22Rv1 (cell line): Measurements from ENCODE around the gene RAB20.

Source experiments
- ZFX ChIP-seq: fragments of 450-650 bp; IDR thresholded peaks from 2 replicates; pipeline ENCODE4 v1.6.1; 2017; ENCODE audit warnings: antibody characterized with exemption, borderline replicate concordance
- TF ChIP-seq, protein P1 (sequence below): fragments of 450-650 bp; IDR thresholded peaks from 2 replicates; pipeline ENCODE4 v1.5.1; 2017; ENCODE audit warnings: mild to moderate bottlenecking

DNA sequence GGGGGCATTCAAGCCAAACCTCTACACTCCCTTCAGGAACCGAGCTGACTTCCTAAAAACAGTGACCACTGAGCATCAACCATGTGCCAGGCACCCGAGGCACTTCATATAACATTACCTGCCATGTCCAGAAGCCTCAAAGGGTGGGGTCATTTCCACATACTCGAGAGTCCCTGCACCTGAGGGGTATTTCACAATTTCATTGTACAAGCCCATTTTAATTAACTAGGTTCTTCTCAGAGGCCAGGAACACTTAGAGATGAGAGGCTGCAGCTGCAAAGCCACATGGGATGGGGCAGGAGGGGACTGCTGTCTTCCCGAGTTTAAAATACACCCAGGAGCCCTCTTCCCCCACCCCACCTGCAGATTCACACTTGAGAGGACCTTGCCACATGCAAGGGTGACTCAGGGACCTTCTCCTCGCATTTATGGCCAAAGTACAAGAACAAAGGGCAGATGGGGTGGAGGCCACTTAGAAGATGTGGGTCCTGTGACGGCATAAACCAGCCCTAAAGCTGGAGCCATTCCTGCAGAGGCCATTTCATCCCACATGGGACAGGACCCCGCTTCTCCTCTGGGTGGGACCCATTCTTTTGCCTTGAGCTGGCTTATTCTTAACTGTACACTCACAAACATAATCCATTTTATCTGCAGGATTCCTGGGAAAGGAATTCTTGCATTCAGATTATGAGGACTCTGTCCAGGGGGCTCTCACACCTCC is 43.9 kb downstream of the RAB20 start:
- TF ChIP-seq, protein P1, sequence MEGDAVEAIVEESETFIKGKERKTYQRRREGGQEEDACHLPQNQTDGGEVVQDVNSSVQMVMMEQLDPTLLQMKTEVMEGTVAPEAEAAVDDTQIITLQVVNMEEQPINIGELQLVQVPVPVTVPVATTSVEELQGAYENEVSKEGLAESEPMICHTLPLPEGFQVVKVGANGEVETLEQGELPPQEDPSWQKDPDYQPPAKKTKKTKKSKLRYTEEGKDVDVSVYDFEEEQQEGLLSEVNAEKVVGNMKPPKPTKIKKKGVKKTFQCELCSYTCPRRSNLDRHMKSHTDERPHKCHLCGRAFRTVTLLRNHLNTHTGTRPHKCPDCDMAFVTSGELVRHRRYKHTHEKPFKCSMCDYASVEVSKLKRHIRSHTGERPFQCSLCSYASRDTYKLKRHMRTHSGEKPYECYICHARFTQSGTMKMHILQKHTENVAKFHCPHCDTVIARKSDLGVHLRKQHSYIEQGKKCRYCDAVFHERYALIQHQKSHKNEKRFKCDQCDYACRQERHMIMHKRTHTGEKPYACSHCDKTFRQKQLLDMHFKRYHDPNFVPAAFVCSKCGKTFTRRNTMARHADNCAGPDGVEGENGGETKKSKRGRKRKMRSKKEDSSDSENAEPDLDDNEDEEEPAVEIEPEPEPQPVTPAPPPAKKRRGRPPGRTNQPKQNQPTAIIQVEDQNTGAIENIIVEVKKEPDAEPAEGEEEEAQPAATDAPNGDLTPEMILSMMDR: no peak
- no peak for TF ChIP-seq ZFX
